Germinal center (tissue), 1 donor: ENCODE measurements around the gene PCIF1.
"Not testable (repeated sequence)": the region's sequence is repeated elsewhere in the genome, so short reads cannot be mapped to it uniquely, and the experiment has no call there.

Source experiments
- DNase-seq: peaks from one replicate; pipeline ENCODE4 v3.0.0; 2012; ENCODE audit warnings: mixed read lengths, low spot score

PCIF1 gene

DNA sequence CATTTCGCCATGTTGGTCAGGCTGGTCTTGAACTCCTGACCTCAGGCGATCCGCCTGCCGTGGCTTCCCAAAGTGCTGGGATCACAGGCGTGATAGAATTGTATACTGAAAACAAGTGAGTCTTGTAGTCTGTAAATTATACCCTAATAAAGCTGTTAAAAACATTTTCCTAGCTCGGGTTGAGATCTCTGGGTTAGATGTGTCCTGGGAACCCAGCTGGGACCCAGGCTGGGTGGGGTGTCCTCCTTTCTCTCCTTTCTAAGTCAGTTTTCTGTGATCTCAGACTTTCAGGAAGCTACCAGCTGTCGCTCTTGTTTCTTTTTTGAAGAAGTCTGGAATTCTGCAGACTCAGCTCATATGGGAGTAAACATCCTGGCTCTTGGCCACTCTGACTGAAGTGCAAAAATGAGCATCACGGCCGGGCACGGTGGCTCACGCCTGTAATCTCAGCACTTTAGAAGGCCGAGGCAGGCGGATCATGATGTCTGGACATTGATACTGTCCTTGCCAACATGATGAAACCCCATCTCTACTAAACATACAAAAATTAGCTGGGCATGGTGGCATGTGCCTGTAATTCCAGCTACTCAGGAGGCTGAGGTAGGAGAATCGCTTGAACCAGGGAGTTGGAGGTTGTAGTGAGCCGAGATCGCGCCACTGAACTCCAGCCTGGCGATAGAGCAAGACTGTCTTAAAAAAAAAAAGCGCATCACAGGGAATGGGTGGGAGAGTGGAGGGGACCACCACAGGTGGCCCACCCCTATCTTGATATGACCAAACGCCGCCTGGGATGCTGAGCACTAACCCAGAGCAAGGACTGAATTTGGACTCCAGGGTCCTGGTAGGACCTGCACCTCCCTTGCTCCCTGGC, 9.9 kb upstream of the PCIF1 start:
- DNase-seq, result no peak

DNA sequence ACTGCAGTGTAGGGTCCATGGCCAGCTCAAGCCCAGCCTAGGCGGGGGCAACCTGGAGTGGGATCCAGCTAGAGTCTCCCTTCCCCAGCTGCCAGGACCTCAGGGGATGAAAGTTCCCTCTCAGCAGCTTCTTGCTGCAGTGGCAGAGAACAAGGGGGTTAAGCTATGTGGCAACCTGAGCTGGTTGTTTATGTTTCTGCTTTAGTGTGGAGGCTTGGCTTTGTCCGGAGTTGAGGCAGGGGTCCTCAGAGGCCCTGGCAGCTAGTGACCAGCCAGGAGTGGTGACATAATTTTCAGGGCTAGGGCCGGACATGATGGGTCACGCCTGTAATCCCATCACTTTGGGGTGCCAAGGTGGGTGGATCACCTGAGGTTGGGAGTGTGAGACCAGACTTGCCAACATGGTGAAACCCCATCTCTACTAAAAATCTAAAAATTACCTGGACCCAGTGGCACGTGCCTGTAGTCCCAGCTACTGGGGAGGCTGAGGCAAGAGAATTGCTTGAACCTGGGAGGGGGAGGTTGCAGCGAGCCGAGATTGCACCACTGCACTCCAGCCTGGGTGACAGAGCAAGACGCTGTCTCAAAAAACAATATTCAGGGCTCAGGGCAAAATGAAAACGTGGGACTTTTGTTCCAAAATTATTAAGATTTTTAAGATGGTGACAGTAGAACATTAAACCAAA, 8.5 kb upstream of the PCIF1 start:
- DNase-seq, result no peak

DNA sequence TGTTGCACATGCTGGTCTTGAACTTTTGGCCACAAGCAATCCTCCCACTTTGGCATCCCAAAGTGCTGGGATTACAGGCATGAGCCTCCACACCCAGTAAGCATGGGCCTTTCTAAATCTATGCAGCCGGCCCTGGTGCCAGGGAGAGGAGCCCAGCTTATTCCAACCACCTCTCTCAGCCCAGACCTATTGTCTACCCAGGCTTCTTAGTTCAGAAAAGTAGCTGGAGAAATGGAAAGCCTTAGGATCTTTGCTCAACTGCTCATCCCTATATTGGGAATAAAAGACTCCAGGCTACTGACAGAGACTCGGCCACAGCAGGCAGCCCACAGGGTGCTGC, 7.8 kb upstream of the PCIF1 start:
- no peak for DNase-seq

DNA sequence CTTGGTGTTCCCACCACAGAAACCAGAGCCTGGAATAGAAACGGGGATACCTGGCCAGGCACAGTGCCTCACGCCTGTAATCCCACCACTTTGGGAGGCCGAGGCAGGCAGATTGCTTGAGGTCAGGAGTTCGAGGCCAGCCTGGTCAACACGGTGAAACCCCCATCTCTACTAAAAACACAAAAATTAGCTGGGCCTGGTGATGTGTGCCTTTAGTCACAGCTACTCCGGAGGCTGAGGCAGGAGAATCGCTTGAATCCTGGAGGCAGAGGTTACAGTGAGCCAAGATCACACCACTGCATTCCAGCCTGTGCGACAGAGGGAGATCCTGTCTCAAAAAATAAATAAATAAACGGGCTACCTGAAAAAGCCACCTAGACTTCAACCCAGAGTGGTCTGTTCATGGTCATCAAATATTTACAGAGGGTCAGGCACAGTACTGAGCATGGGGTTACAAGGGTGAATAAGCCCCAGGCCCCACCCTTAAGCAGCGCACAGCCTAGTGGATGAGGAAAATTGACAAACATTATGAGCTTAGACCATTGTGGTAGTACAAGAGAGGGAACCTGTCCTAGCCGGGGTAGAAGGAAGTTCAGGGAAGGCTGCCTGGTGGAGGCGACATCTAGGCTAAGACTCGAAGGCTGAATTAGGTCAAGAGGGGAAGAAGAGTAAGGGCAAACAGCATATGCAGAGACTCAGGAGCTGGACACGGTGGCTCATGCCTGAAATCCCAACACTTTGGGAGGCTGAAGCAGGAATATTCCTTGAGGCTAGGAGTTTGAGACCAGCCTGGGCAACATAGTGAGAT, 7.2 kb upstream of the PCIF1 start:
- DNase-seq, result no peak

DNA sequence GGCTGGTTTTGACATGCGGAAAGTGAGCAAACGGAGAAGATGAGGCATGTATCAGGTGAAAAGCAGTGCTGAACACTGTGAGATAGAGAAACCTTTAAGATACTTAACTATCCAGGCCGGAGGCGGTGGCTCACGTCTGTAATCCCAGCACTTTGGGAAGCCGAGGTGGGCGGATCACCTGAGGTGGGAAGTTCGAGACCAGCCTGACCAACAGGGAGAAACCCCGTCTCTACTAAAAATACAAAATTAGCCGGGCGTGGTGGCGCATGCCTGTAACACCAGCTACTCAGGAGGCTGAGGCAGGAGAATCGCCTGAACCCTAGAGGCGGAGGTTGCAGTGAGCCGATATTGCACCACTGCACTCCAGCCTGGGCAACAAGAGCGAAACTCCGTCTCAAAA, 2.8 kb upstream of the PCIF1 start:
- not testable (repeated sequence) for DNase-seq

DNA sequence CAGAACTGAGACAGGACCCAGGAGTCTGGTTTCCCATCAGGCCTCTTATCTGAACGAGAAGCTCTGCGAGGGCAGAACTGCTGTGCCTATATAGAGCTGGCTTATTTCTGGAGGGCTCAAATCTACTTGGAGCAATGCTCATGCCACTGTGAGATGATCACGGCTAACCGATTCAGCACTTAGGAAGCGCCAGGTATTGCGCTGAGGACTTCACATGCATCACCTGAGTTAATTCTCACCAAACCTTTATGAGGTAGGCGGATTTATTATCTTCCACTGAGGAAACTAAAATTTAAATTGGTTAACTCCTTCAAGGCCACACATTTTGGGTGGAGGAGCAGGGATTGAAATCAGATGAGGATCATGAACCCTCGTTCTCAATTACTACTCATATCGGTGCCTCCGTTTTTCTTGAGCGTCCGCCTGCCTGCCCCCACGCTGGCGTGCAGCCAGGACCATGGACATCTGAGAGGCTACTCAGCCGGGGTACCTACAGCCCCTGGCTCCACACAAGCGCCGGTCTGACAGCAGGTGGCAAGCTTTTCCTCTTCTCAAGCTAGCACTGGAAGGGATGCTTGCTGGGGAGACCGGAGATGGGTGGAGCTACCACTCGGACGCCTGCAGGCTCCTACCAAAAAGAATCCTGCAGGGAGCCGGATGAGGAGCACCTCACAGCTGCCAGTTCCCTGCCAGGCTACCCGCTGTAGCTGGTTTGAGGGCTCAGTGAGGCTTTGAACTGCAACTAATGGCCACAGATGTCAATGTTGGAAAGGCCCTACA, 1.0 kb upstream of the PCIF1 start:
- peak; percentile 64 for DNase-seq

DNA sequence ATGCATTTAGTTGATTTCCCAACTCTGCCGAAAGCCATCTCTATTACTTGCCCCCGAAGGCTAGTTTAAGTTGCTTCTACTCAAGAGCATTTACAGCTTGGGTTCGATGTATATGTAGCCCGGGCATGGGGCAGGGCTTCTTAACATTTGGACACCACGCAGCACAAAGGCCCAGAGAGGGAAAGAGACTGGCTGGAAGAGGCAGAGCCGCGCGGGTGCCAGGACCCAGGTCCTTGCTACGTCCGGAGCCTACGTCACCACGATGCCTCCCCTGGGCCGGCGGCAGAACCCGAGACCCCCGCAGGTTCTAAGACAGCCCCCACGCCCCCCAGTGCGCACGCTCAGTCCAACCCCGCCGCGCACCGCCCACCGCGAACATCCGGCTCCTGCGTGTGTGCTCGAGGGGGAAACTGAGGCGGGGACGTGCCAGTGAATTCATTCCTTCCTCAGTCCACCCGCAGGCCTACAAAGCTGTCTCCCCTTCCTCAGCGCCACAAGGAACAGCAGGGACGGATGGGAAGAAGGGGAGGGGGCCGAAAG, 367 bp upstream of the PCIF1 start:
- DNase-seq, result peak; percentile 57

DNA sequence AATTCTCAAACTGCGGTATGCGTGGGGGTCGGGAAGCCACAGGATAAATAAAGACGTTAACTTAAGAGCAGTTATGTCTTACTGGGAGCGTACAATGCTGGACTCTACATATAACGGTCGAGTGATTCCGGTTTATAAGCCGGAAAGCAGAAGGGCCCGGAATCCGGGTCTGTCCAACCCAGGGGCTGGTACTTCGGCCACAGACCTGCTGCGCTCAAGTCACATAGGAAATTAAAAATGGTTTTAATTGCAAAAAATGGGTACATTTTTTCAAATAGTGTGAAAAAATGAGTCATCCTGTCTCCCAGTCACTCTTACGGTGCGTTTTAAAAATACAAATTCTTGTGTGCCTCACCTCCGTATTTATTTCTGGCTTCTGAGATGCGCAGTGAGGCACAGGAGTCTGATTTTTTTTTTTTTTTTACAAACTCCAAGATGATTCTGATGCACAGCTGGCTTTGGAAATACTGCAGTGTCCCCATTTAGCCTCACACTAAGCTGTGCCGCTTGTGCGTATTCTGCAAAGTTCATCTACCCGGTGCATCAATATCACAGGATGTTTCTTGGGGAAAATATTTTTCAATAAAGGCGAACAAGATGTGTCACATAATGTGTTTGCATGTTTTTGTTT, 1.0 kb downstream of the PCIF1 start:
- no peak for DNase-seq

DNA sequence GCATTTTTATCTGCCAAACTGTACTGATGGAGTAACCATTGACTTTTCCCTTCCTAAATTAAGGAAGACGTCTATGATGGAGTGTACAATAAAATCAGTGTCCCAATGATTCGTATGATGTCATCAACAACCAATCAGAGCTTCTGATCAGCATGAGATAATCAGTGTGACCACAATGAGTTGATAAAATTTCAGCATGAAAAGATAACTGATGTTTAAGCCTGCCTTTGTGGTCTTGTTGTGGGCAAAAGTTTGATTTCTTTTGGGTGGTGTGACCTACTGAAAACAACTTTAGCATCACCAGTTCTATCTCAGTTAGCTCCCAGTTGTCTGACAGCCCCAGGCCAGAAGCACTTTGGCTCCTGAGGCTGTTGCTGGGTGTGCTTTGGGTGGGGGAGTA, 3.3 kb downstream of the PCIF1 start:
- DNase-seq, result no peak

DNA sequence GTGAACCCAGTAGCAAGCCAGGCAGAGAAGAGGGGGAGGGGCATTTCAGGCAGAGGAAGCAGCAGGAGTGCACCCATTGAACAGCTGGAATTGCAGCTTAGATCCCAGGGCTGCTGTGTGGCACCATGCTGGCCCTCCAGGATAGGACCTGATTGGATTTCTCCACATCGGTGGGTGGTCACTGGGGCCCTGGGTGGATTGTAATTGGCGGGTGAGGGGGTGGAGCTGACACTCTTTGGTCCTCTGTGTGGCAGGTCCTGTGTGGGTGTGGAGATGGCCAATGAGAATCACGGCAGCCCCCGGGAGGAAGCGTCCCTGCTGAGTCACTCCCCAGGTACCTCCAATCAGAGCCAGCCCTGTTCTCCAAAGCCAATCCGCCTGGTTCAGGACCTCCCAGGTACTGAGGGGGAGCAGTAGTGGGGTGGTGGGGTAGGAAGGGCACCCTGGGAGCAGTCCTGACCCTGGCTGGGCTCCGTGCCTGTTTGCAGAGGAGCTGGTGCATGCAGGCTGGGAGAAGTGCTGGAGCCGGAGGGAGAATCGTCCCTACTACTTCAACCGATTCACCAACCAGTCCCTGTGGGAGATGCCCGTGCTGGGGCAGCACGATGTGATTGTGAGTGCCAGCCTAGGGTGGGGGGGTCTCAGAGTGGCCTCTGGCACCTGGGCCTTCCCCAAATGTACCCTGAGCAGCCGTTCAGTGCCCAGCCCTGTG, 4.4 kb downstream of the PCIF1 start:
- no peak for DNase-seq

DNA sequence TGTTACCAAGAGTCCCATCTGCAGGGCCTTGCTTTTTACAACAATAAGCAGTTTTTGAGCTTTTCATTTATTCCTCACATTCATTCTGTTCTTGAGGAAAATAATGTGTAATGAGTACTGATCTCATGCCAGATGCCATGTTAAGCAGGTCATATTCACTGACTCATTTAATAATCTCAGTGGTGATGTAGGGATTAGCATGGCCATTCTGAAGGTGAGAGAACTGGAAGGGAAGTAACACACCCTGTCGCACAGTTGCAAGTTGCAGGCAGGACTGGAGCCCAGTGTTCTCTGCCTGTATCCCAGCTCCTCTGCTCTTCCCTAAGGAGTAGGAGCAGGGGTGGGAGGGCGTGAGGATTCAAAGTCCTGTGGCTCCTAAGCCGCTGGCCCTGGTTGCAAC, 5.6 kb downstream of the PCIF1 start:
- no peak for DNase-seq

DNA sequence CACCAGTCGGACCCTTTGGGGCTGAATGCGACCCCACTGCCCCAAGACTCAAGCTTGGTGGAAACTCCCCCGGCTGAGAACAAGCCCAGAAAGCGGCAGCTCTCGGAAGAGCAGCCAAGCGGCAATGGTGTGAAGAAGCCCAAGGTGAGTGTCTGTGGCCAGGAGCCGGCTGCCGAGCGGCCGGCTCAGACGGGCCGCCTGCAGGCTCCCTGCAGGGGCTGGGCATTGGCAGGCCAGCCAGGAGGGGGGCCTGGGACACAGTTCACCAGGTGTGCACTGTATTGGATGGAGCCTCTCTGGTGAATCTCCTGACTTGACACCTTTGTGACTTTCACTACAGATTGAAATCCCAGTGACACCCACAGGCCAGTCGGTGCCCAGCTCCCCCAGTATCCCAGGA, 6.0 kb downstream of the PCIF1 start:
- DNase-seq, result no peak

DNA sequence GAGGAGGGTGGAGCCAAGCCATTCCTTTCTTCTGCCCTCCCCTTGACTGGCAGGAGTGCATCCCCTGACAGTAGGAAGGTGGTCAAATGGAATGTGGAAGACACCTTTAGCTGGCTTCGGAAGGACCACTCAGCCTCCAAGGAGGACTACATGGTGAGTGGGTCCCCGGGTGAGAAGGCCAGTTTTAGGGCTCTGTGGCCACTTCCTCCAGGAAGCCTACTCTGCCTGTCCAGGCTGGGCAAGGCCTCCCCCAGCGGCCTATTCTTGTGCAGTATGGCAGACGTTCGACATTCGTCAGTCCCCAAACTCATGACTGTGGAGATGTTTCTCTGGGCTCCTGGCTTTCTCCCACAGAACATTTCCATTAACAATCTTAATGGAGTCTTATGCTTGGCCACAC, 9.1 kb downstream of the PCIF1 start:
- DNase-seq, result no peak

DNA sequence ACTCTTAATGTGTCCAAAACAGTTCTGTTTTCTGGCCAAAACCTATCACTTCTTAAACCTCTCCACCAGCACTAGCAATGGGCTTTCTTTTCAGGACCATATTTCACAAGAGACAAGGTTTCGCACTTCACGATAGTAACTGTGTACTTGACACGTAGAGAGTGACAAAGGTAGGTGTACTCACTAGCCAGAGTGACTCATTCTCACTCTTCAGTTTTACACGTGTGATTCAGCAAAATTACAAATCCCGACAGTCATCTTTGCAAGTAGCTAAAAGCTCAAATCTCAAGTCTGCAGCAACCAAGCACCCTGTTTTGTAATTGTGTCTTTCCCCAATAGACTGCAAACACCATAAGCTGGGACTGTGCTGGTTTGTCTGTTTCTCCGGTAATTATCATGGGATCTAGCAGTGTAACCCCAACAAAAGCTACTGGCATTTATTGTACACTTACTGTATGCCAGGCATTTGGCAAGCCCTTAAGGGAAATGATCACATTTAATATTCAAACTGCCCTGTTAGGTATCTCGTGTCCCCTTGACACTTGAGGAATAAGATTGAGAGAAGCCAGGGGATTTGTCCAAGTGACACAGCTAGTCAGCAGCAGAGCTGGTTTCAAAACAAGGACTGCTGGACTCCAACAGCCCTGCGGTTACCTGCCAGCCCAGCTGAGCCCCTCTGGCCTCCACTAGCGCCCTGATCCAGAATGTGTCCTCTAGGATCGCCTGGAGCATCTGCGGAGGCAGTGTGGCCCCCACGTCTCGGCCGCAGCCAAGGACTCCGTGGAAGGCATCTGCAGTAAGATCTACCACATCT, 9.9 kb downstream of the PCIF1 start:
- no peak for DNase-seq

DNA sequence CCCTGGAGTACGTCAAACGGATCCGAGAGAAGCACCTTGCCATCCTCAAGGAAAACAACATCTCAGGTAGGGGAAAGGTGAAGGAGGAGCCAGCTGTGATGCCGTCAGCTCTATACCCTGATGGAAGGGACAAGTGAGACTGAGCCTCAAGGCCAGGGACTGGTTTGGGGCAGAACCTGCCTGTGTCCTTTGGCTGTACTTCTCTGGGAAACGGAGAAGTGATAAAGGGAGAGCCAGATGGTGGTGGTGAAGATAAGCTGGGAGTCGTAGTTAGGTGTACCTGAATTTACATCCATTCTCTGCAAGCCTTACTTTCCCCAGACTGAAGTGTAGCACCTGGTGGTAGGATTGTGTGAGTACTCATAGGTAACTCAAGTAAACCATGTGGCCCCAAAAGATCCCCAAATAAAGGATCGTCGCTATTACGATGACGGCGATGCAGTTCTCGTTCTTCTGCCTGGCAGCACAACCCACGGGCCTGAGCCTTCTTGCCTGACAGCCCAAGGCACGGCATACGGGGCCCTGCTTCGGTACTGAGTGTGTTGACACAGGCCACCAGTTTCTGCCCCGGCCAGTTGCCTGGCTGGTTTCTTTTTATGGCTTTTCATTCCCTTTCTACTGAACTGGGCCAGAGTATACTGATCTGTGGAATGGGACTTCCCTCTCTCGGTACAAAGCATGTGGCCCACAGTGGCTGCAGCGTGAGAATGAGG, 10.6 kb downstream of the PCIF1 start:
- DNase-seq, result no peak

DNA sequence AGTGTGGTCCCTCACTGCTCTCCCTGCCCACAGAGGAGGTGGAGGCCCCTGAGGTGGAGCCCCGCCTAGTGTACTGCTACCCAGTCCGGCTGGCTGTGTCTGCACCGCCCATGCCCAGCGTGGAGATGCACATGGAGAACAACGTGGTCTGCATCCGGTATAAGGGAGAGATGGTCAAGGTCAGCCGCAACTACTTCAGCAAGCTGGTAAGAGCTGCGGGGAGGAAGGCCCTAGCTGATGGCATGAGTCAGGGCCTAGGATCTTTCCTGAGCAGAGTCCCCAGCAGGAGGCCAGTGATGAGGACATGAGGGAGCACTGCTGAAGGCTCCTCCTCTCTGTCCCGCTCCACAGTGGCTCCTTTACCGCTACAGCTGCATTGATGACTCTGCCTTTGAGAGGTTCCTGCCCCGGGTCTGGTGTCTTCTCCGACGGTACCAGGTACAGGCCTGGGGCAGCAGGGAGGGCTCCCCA, 11.2 kb downstream of the PCIF1 start:
- no peak for DNase-seq

DNA sequence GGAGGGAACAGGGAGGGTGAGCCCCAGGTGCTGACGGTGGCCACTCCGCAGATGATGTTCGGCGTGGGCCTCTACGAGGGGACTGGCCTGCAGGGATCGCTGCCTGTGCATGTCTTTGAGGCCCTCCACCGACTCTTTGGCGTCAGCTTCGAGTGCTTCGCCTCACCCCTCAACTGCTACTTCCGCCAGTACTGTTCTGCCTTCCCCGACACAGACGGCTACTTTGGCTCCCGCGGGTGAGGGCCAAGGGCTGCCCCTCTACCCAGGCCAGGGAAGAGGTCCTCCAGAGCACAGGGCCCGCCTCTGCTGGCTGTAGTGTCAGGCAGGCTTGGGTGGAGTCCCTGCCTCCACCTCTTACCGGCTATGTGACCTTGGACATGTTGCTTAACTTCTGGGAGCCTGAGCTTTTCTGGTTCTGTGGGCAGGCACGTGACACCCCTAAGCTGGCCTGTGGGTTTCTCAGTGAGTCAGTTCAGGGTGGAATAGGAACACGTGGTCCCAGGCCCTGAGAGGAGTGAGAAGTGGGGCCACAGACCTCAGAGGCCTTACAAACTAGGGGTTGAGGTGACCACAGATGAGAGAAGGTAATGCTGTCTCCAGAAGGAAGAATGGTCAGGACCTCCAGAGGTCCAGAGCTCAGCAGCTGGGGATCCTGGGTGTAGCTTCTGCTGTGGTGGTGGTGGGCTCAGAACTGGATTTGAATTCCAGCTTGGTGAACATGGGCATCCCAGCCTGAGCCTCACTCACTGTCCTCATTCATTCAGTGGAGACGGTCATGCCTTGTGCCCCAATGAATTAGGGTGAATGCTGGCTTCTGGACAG, 11.9 kb downstream of the PCIF1 start:
- DNase-seq, result no peak
